ENCODE data around the gene KDM2A. TPM values are rescaled to one million over a fixed set of nuclear protein-coding genes. Genes with fewer than 3 reads are reported as not detected.

The KDM2A gene
- total and polyA plus RNA-seq, 2 donors (not counting 3 experiments of a cell fraction or from before 2014, with no cell fraction given) = 72.2 to 79.5 TPM

GRCh38 chr11:67146516-67147226, 27.6 kb downstream of the KDM2A start:
- dilution Hi-C loops (cut with MboI; ENCODE audit: extremely low pct_ligation_motif_present, low sequenced_read_pairs) = no loop called here
- TF ChIP-seq EZH2 (IDR thresholded peaks at IDR 0.05; ENCODE audit: borderline replicate concordance, low read depth, low read length, severe bottlenecking) (no peak), JUN (IDR thresholded peaks at IDR 0.05; ENCODE audit: borderline replicate concordance, insufficient read depth, insufficient read length, low read depth) (no peak), POLR2AphosphoS5 (IDR thresholded peaks at IDR 0.05; ENCODE audit: insufficient read depth, low read depth, low read length) (no peak), GATA2 (IDR thresholded peaks at IDR 0.05; ENCODE audit: insufficient read depth, insufficient read length, low read depth, low read length) (no peak), POLR2A (IDR thresholded peaks at IDR 0.05; ENCODE audit: low read depth, low read length) (no peak), MAX (IDR thresholded peaks at IDR 0.05; ENCODE audit: insufficient read depth, insufficient read length) (no peak), CTCF (IDR thresholded peaks at IDR 0.05; ENCODE audit: extremely low read depth in 1 of 2, insufficient read depth in 1 of 2, low read depth in 1 of 2, low read length in 2 of 2) (no peak), MYC (IDR thresholded peaks at IDR 0.05; ENCODE audit: low read depth, low read length) (no peak), FOS (IDR thresholded peaks at IDR 0.05; ENCODE audit: borderline replicate concordance, insufficient read depth, low read length) (no peak)
- DNase-seq (ENCODE audit: low read depth, low spot score) (no peak), FAIRE-seq (no peak)
- ChIA-PET POLR2A (interaction anchor here (0.6 kb wide), 1 partner anchor 24 kb away, joined by 3 read pairs; no protein-coding TSS in a partner anchor), CTCF (interaction anchor here (1.2 to 3.1 kb wide), 2 partner anchors 19 to 21 kb away, joined by 3 to 10 read pairs; no protein-coding TSS in a partner anchor)
- H3K4me1 ChIP-seq (ENCODE audit: control insufficient read depth, extremely low read depth, insufficient read depth, low read length) = peaks cover 14% of the 10 kb centered on the region
- H3K4me3 ChIP-seq (replicated peaks in 1 of 3; ENCODE audit: insufficient read depth in 1 of 3, low read depth in 1 of 3, low read length in 3 of 3) = no peak overlapping the region
- H3K9me3 ChIP-seq (replicated peaks; ENCODE audit: control insufficient read depth, insufficient read depth, low read length) = no peaks in the 10 kb centered on the region
- H3K36me3 ChIP-seq (ENCODE audit: control insufficient read depth in 2 of 2, extremely low read depth in 1 of 2, insufficient read depth in 2 of 2, low read length in 2 of 2) = peaks cover 4 to 7% of the 10 kb centered on the region in 2 experiments
- H4K20me1 ChIP-seq (replicated peaks; ENCODE audit: control insufficient read depth, extremely low read depth, insufficient read depth, low read length) = no peaks in the 10 kb centered on the region
- peak overlapping the region; percentile 93 for H3K27ac ChIP-seq (ENCODE audit: insufficient read depth, low read depth, low read length)
- BruUV-seq (replicated peaks) = no TSS peak
- intact Hi-C loops (cut with micrococcal nuclease) = no loop called here
- H3K9ac ChIP-seq (replicated peaks; ENCODE audit: extremely low read depth, insufficient read depth, low read length) = no peak overlapping the region
- H3K27me3 ChIP-seq (ENCODE audit: control insufficient read depth in 2 of 2, insufficient read depth in 2 of 2, low read length in 2 of 2) = no peaks in the 10 kb centered on the region
- H3K4me2 ChIP-seq (ENCODE audit: insufficient read depth, low read length) = peak overlapping the region; percentile 94
- H3K79me2 ChIP-seq (ENCODE audit: control insufficient read depth, insufficient read depth, low read length) = peaks cover 47% of the 10 kb centered on the region
- no peak overlapping the region for H2AFZ ChIP-seq (ENCODE audit: low read depth, low read length)
- H3K9me1 ChIP-seq (replicated peaks; ENCODE audit: control insufficient read depth, extremely low read depth, insufficient read depth, low read length) = no peaks in the 10 kb centered on the region
